Panc1 (cell line): ENCODE measurements around the gene APMAP. TPM values are rescaled to one million over a fixed set of nuclear protein-coding genes. Genes with fewer than 3 reads are reported as not detected.

Experiments used
- ATAC-seq: fragments of 200-7000 bp; cut with Tn5 transposase; 2 replicates; pipeline ENCODE4 v1.9.1; 2020; ENCODE audit warnings: mild to moderate bottlenecking, moderate library complexity
- BruUV-seq: library from RNA; stranded (reverse); fragments of 400-500 nt; replicated peaks from 2 replicates; lab custom pipeline; 2021; lab: Mats Ljungman, UMichigan
- CTCF ChIA-PET: fragments of 300-600 bp; sonication (Branson Sonifier 250); formaldehyde crosslinking; loops from one replicate; lab custom pipeline; 2022; ENCODE audit warnings: antibody characterized with exemption; lab: Charles Lee
- POLR2A ChIA-PET: fragments of 300-600 bp; sonication (Branson Sonifier 250); formaldehyde crosslinking; loops from one replicate; lab custom pipeline; 2022; ENCODE audit warnings: antibody characterized with exemption; lab: Charles Lee
- DNase-seq: peaks from one replicate; pipeline ENCODE4 v3.0.0-alpha.2; 2010; ENCODE audit warnings: low read depth, low spot score
- H3K27ac ChIP-seq: 2 replicates; pipeline ENCODE4 v1.5.1; 2011; ENCODE audit warnings: mild to moderate bottlenecking, low read length, inconsistent platforms
- H3K27me3 ChIP-seq: fragments of 200-500 bp; sonication (Bioruptor generic); 2 replicates; pipeline ENCODE4 v1.6.0; 2014; ENCODE audit warnings: low read length, inconsistent platforms; ENCODE audit not compliant: control insufficient read depth, insufficient read depth
- H3K36me3 ChIP-seq: fragments of 200-500 bp; sonication (Bioruptor generic); 2 replicates; pipeline ENCODE4 v1.5.1; 2014; ENCODE audit warnings: inconsistent platforms, mild to moderate bottlenecking, low read length, moderate library complexity; ENCODE audit not compliant: control insufficient read depth, insufficient read depth
- H3K4me1 ChIP-seq: 2 replicates; pipeline ENCODE4 v1.5.1; 2011; ENCODE audit warnings: inconsistent platforms, mild to moderate bottlenecking, low read length, moderate library complexity; ENCODE audit not compliant: control insufficient read depth, insufficient read depth
- H3K4me3 ChIP-seq, 2 experiments: 2 replicates each; pipeline ENCODE4 v1.5.1; 2011 to 2012; ENCODE audit warnings: low read depth in 2 of 2, low read length in 2 of 2, mild to moderate bottlenecking in 2 of 2, inconsistent platforms in 1 of 2, moderate library complexity in 1 of 2
- H3K9me3 ChIP-seq: fragments of 200-500 bp; sonication (Bioruptor generic); 2 replicates; pipeline ENCODE4 v1.5.1; 2014; ENCODE audit warnings: low read depth, mild to moderate bottlenecking, inconsistent platforms, low read length, moderate library complexity; ENCODE audit not compliant: control insufficient read depth, insufficient read depth
- POLR2AphosphoS5 ChIP-seq: IDR thresholded peaks from 2 replicates; pipeline ENCODE4 v1.6.1; 2012; ENCODE audit warnings: mild to moderate bottlenecking, low read depth, low read length, moderate library complexity
- SIN3A ChIP-seq: IDR thresholded peaks from 2 replicates; pipeline ENCODE4 v1.6.1; 2012; ENCODE audit warnings: low read depth, mild to moderate bottlenecking, low read length, moderate library complexity, borderline replicate concordance; ENCODE audit not compliant: insufficient read depth
- TCF7L2 ChIP-seq: IDR thresholded peaks from 2 replicates; pipeline ENCODE4 v1.6.1; 2011; ENCODE audit warnings: mild to moderate bottlenecking, low read depth, low read length, inconsistent platforms
- in situ Hi-C: cut with HindIII; loops from 2 replicates; pipeline ENCODE4 v1.10.0; 2016; ENCODE audit warnings: low sequenced_read_pairs, low pct_unique_long_range_greater_than_20kb
- intact Hi-C: fragments of 100-400 bp; cut with micrococcal nuclease; formaldehyde crosslinking; loops from one replicate; pipeline ENCODE4 v1.10.0; 2022; ENCODE audit not compliant: unreplicated experiment
- total RNA-seq: library from RNA; stranded (reverse); gene quantifications from one replicate; pipeline ENCODE4 v1.2.1, GENCODE V29; 2021; ENCODE audit not compliant: unreplicated experiment
- TF ChIP-seq, protein P1 (sequence below), 2 experiments: IDR thresholded peaks; 2 replicates each; pipeline ENCODE4 v1.6.1; 2011 to 2012; ENCODE audit warnings: low read depth in 2 of 2, control low read depth in 1 of 2, low read length in 1 of 2, mild to moderate bottlenecking in 1 of 2, moderate library complexity in 1 of 2; ENCODE audit not compliant: insufficient read depth in 1 of 2
- TF ChIP-seq, protein P2 (sequence below): fragments of 450-650 bp; IDR thresholded peaks from 2 replicates; pipeline ENCODE4 v1.5.1; 2017; ENCODE audit warnings: mild to moderate bottlenecking

The APMAP gene
- total RNA-seq, 1 experiment from 2014 or later: 165 TPM

DNA sequence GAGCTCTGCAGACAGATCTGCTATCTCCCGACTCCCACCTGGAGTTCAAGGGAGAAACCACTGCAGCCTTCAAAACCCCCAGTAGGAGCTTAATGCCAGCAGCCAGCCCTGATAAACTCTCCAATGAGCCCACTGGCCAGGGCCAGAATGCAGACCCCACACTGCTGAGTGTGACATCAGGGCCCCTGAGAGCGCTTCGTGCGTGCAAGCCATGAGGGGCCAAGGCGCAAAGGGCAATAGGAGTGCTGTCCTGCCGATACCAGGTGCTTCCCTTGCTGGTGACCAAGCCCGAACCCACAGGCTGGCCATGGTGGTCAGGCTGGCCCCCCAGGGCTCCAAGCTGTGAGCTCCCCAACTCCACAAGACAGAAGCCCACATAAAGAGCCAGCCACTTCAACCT is 76.7 kb downstream of the APMAP start:
- ChIA-PET POLR2A (interaction anchor here (0.6 kb wide), 1 partner anchor 855 kb away, joined by 3 read pairs; no protein-coding TSS in a partner anchor), CTCF (no interaction called here)
- Histone ChIP-seq H3K27ac (no peak overlapping the region), H3K4me1 (no peaks in the 10 kb centered on the region), H3K9me3 (no peaks in the 10 kb centered on the region), H3K4me3 (no peak overlapping the region), H3K27me3 (no peaks in the 10 kb centered on the region), H3K36me3 (no peaks in the 10 kb centered on the region)
- ATAC-seq (no peak), DNase-seq (no peak)
- no TSS peak for BruUV-seq
- intact Hi-C loops (loop anchor here (5.0 kb wide), 1 partner anchor 134 kb away; no protein-coding TSS in a partner anchor), in situ Hi-C loops (no loop called here)
- TF ChIP-seq, protein P1, sequence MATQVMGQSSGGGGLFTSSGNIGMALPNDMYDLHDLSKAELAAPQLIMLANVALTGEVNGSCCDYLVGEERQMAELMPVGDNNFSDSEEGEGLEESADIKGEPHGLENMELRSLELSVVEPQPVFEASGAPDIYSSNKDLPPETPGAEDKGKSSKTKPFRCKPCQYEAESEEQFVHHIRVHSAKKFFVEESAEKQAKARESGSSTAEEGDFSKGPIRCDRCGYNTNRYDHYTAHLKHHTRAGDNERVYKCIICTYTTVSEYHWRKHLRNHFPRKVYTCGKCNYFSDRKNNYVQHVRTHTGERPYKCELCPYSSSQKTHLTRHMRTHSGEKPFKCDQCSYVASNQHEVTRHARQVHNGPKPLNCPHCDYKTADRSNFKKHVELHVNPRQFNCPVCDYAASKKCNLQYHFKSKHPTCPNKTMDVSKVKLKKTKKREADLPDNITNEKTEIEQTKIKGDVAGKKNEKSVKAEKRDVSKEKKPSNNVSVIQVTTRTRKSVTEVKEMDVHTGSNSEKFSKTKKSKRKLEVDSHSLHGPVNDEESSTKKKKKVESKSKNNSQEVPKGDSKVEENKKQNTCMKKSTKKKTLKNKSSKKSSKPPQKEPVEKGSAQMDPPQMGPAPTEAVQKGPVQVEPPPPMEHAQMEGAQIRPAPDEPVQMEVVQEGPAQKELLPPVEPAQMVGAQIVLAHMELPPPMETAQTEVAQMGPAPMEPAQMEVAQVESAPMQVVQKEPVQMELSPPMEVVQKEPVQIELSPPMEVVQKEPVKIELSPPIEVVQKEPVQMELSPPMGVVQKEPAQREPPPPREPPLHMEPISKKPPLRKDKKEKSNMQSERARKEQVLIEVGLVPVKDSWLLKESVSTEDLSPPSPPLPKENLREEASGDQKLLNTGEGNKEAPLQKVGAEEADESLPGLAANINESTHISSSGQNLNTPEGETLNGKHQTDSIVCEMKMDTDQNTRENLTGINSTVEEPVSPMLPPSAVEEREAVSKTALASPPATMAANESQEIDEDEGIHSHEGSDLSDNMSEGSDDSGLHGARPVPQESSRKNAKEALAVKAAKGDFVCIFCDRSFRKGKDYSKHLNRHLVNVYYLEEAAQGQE (IDR thresholded peaks at IDR 0.05; ENCODE audit: insufficient read depth in 1 of 2, low read depth in 2 of 2, low read length in 1 of 2): no peak
- TF ChIP-seq TCF7L2 (no peak), SIN3A (no peak), POLR2AphosphoS5 (no peak)
- TF ChIP-seq, protein P2, sequence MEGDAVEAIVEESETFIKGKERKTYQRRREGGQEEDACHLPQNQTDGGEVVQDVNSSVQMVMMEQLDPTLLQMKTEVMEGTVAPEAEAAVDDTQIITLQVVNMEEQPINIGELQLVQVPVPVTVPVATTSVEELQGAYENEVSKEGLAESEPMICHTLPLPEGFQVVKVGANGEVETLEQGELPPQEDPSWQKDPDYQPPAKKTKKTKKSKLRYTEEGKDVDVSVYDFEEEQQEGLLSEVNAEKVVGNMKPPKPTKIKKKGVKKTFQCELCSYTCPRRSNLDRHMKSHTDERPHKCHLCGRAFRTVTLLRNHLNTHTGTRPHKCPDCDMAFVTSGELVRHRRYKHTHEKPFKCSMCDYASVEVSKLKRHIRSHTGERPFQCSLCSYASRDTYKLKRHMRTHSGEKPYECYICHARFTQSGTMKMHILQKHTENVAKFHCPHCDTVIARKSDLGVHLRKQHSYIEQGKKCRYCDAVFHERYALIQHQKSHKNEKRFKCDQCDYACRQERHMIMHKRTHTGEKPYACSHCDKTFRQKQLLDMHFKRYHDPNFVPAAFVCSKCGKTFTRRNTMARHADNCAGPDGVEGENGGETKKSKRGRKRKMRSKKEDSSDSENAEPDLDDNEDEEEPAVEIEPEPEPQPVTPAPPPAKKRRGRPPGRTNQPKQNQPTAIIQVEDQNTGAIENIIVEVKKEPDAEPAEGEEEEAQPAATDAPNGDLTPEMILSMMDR: no peak

DNA sequence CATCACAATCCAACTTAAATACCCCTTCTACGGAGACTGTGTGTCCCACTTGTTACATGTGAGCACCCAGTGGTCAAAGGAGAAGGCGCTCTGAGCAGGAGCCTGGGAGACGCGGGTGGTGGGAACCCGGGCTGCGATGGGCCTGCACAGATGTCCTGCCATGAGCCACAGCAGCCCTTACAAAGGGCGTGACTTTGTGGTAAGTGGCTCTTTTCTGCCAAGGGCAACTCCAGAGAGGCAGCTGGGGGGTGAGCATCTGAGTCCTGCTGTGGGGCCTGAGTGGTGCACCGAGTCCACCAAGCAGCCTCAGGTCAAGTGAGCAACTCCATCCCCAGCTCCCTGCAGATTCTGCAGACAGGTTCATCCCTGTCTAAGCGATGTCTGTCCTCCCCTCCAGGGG is 77.1 kb downstream of the APMAP start:
- in situ Hi-C loops: no loop called here
- POLR2A ChIA-PET: interaction anchor here (0.6 kb wide), 1 partner anchor 855 kb away, joined by 3 read pairs; no protein-coding TSS in a partner anchor
- Histone ChIP-seq H3K4me3 (no peak overlapping the region), H3K36me3 (no peaks in the 10 kb centered on the region), H3K9me3 (no peaks in the 10 kb centered on the region), H3K4me1 (no peaks in the 10 kb centered on the region), H3K27ac (no peak overlapping the region), H3K27me3 (no peaks in the 10 kb centered on the region)
- TF ChIP-seq POLR2AphosphoS5: no peak
- intact Hi-C loops: loop anchor here (5.0 kb wide), 1 partner anchor 133 kb away; no protein-coding TSS in a partner anchor
- DNase-seq: no peak
- CTCF ChIA-PET: no interaction called here
- ATAC-seq: no peak
- BruUV-seq: no TSS peak

DNA sequence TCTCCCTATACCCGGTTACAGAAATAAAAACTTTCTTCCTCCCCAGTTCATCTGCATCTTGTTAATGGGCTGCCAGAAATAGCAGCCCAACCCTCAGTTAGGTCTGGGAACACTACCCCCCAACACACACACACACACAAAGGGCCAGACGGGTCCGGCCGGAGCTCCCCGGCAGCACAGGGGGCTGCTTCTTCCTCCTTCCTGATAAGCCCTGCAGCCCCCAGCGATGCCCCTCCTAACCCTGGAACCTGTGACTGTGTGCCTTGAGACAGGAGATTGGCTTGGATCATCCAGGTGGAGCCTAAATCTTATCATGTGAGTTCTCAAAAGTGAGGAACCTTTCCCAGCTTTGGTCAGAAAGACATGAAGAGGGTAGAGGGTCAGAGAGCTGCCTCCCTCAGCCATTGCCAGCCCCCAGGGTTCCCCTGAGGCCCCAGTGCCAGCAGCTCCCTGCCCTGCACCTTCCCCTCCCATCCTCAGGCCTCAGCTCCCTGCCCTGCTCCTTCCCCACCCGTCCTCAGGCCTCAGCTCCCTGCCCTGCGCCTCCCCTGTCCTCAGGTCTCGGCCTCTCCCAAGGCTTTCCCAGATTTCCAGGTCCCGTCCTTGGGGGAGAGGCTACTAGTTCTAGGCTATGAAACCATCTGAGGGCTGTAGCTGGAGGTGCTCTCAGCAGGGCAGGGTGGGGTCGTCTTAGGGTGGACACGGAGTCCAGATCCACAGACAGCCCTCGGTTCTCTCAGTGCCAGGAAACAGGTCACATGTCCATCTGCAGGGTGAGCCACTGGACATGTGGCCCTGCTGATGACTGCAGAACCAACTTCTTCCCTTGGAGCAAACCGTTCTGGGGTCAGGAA is 77.9 kb downstream of the APMAP start:
- Histone ChIP-seq H3K36me3 (no peaks in the 10 kb centered on the region), H3K27ac (no peak overlapping the region), H3K4me1 (no peaks in the 10 kb centered on the region), H3K27me3 (no peaks in the 10 kb centered on the region), H3K9me3 (no peaks in the 10 kb centered on the region), H3K4me3 (no peak overlapping the region)
- DNase-seq: no peak
- TF ChIP-seq, protein P2: no peak
- TF ChIP-seq, protein P1 (IDR thresholded peaks at IDR 0.05; ENCODE audit: insufficient read depth in 1 of 2, low read depth in 2 of 2, low read length in 1 of 2): no peak
- TF ChIP-seq SIN3A: no peak
- TF ChIP-seq TCF7L2: no peak
- TF ChIP-seq POLR2AphosphoS5: no peak
- ChIA-PET POLR2A (no interaction called here), CTCF (no interaction called here)
- intact Hi-C loops (loop anchor here (5.0 kb wide), 1 partner anchor 132 kb away; no protein-coding TSS in a partner anchor), in situ Hi-C loops (no loop called here)
- no TSS peak for BruUV-seq
- ATAC-seq: no peak
